ENCODE measurements around the gene TCFL5.

- TF ChIP-seq CTCF (IDR thresholded peaks at IDR 0.05; ENCODE audit: insufficient read depth, low read depth, low read length) (no peak), EZH2 (IDR thresholded peaks at IDR 0.05; ENCODE audit: insufficient read depth, low read length) (no peak)
Observed at GRCh38 chr20:62822239-62822787, 39.3 kb downstream of the TCFL5 start.
